GM19467 (cell line): ENCODE measurements around the gene NLGN3.
A peak's percentile ranks its signal among the peaks of the same experiment; 100 is the strongest.
"Not testable (repeated sequence)": the region's sequence is repeated elsewhere in the genome, so short reads cannot be mapped to it uniquely, and the experiment has no call there.

Experiments used
- ATAC-seq: cut with Tn5 transposase; IDR thresholded peaks from one replicate; pipeline ENCODE4 v1.9.1; 2021; ENCODE audit warnings: mild to moderate bottlenecking, moderate library complexity; ENCODE audit not compliant: unreplicated experiment

NLGN3 gene

GRCh38 chrX:71168134-71168533 is 23.5 kb downstream of the NLGN3 start:
- ATAC-seq: no peak

- ATAC-seq: no peak
Measured at GRCh38 chrX:71169586-71169985, 24.9 kb downstream of the NLGN3 start.

GRCh38 chrX:71170660-71171059 is 26.0 kb downstream of the NLGN3 start:
- no peak for ATAC-seq

GRCh38 chrX:71171110-71171801 is 26.6 kb downstream of the NLGN3 start:
- no peak for ATAC-seq

GRCh38 chrX:71173440-71173839 is 28.8 kb downstream of the NLGN3 start:
- no peak for ATAC-seq

- no peak for ATAC-seq
Measured at GRCh38 chrX:71174795-71175194, 30.2 kb downstream of the NLGN3 start.

- no peak for ATAC-seq
Measured at GRCh38 chrX:71175531-71175930, 30.9 kb downstream of the NLGN3 start.

- no peak for ATAC-seq
Measured at GRCh38 chrX:71177327-71177726, 32.7 kb downstream of the NLGN3 start.

GRCh38 chrX:71178908-71179307 is 34.3 kb downstream of the NLGN3 start:
- ATAC-seq: no peak

GRCh38 chrX:71180579-71181265 is 36.1 kb downstream of the NLGN3 start:
- not testable (repeated sequence) for ATAC-seq

- ATAC-seq: peak; percentile 31
Measured at GRCh38 chrX:71181558-71181909, 36.9 kb downstream of the NLGN3 start.

GRCh38 chrX:71181910-71182799 is 37.5 kb downstream of the NLGN3 start:
- ATAC-seq: peak; percentile 86

- no peak for ATAC-seq
Measured at GRCh38 chrX:71182871-71183270, 38.2 kb downstream of the NLGN3 start.

GRCh38 chrX:71183341-71183740 is 38.7 kb downstream of the NLGN3 start:
- no peak for ATAC-seq

GRCh38 chrX:71184092-71184491 is 39.5 kb downstream of the NLGN3 start:
- no peak for ATAC-seq

- no peak for ATAC-seq
Measured at GRCh38 chrX:71184803-71185495, 40.3 kb downstream of the NLGN3 start.

- ATAC-seq: no peak
Measured at GRCh38 chrX:71191248-71191647, 46.6 kb downstream of the NLGN3 start.

- no peak for ATAC-seq
Measured at GRCh38 chrX:71195964-71196649, 51.5 kb downstream of the NLGN3 start.

- peak; percentile 64 for ATAC-seq
Measured at GRCh38 chrX:71198066-71198465, 53.4 kb downstream of the NLGN3 start.

- ATAC-seq: no peak
Measured at GRCh38 chrX:71199252-71200008, 54.8 kb downstream of the NLGN3 start.
